IMR-90 (cell line): ENCODE data around the gene SRPK2. TPM values are rescaled to one million over a fixed set of nuclear protein-coding genes. Genes with fewer than 3 reads are reported as not detected.

Experiments used
- ATAC-seq: fragments of 200-7000 bp; cut with Tn5 transposase; 2 replicates; pipeline ENCODE4 v1.9.1; 2020; ENCODE audit warnings: low read depth, mild to moderate bottlenecking, moderate library complexity
- BruUV-seq: library from RNA; stranded (reverse); fragments of 400-500 nt; replicated peaks from 2 replicates; lab custom pipeline; 2021; lab: Mats Ljungman, UMichigan
- CTCF ChIA-PET: fragments of 300-600 bp; formaldehyde crosslinking; extraction: SDS; loops from one replicate; lab custom pipeline; 2021; ENCODE audit warnings: antibody characterized with exemption; lab: Yijun Ruan, JAX
- POLR2A ChIA-PET: fragments of 300-600 bp; sonication (Branson Sonifier 250); formaldehyde crosslinking; loops from one replicate; lab custom pipeline; 2022; ENCODE audit warnings: antibody characterized with exemption; ENCODE audit not compliant: unreplicated experiment; lab: Charles Lee
- DNase-seq: peaks from one replicate; pipeline ENCODE4 v3.0.0; 2013
- H2AFZ ChIP-seq: replicated peaks from 2 replicates; pipeline ENCODE3; 2013; ENCODE audit warnings: low read length, mild to moderate bottlenecking; ENCODE audit not compliant: poor library complexity
- H2AK5ac ChIP-seq: 2 replicates; pipeline ENCODE4 v1.6.1; 2013; ENCODE audit warnings: low read depth, low read length, inconsistent platforms
- H2AK9ac ChIP-seq: replicated peaks from 2 replicates; pipeline ENCODE3; 2013; ENCODE audit warnings: mild to moderate bottlenecking, low read depth, low read length, moderate library complexity; ENCODE audit not compliant: poor library complexity
- H2BK120ac ChIP-seq: 2 replicates; pipeline ENCODE4 v1.6.1; 2013; ENCODE audit warnings: low read depth, low read length, inconsistent platforms
- H2BK15ac ChIP-seq: 3 replicates; pipeline ENCODE4 v1.6.1; 2013; ENCODE audit warnings: low read depth, low read length, inconsistent platforms
- H2BK20ac ChIP-seq: 2 replicates; pipeline ENCODE4 v1.6.1; 2013; ENCODE audit warnings: low read depth, mild to moderate bottlenecking, inconsistent platforms, low read length, moderate library complexity
- H2BK5ac ChIP-seq: 2 replicates; pipeline ENCODE4 v1.6.1; 2013; ENCODE audit warnings: mild to moderate bottlenecking, low read depth, low read length, inconsistent platforms; ENCODE audit not compliant: poor library complexity, severe bottlenecking
- H3K14ac ChIP-seq: replicated peaks from 2 replicates; pipeline ENCODE4 v1.6.1; 2013; ENCODE audit warnings: low read depth, low read length, inconsistent platforms
- H3K18ac ChIP-seq: 2 replicates; pipeline ENCODE4 v1.6.1; 2013; ENCODE audit warnings: low read depth, low read length, control low read depth
- H3K23ac ChIP-seq: 2 replicates; pipeline ENCODE4 v1.6.1; 2013; ENCODE audit warnings: low read depth, low read length, inconsistent platforms
- H3K27ac ChIP-seq: 2 replicates; pipeline ENCODE4 v1.5.1; 2013; ENCODE audit warnings: mild to moderate bottlenecking, control low read depth, low read length; ENCODE audit not compliant: insufficient read depth
- H3K27me3 ChIP-seq: 2 replicates; pipeline ENCODE4 v1.6.1; 2013; ENCODE audit warnings: low read length; ENCODE audit not compliant: control insufficient read depth, insufficient read depth
- H3K36me3 ChIP-seq: 2 replicates; pipeline ENCODE4 v1.6.1; 2013; ENCODE audit warnings: low read length, mixed read lengths; ENCODE audit not compliant: control insufficient read depth, insufficient read depth
- H3K4ac ChIP-seq: 2 replicates; pipeline ENCODE4 v1.6.1; 2013; ENCODE audit warnings: low read depth, low read length, inconsistent platforms
- H3K4me1 ChIP-seq: 2 replicates; pipeline ENCODE4 v1.6.1; 2013; ENCODE audit warnings: low read length, mixed read lengths; ENCODE audit not compliant: control insufficient read depth, insufficient read depth
- H3K4me2 ChIP-seq: 2 replicates; pipeline ENCODE4 v1.6.1; 2013; ENCODE audit warnings: low read depth, mild to moderate bottlenecking, control low read depth, low read length, moderate library complexity
- H3K4me3 ChIP-seq: 2 replicates; pipeline ENCODE4 v1.5.1; 2013; ENCODE audit warnings: low read depth, mild to moderate bottlenecking, control low read depth, low read length, moderate library complexity; ENCODE audit not compliant: insufficient read depth
- H3K56ac ChIP-seq: 2 replicates; pipeline ENCODE4 v1.6.1; 2013; ENCODE audit warnings: low read length, inconsistent platforms; ENCODE audit not compliant: insufficient read depth; ENCODE audit errors: extremely low read depth
- H3K79me1 ChIP-seq, 2 experiments: 2 replicates each; pipeline ENCODE4 v1.6.1; 2013; ENCODE audit warnings: low read length in 2 of 2, inconsistent platforms in 1 of 2, low read depth in 1 of 2
- H3K9ac ChIP-seq: 2 replicates; pipeline ENCODE4 v1.6.1; 2013; ENCODE audit warnings: low read depth, low read length, control low read depth
- H3K9me1 ChIP-seq: 2 replicates; pipeline ENCODE4 v1.6.1; 2013; ENCODE audit warnings: low read length, inconsistent platforms; ENCODE audit not compliant: insufficient read depth
- H3K9me3 ChIP-seq: 2 replicates; pipeline ENCODE4 v1.6.1; 2013; ENCODE audit warnings: low read length; ENCODE audit not compliant: control insufficient read depth, insufficient read depth
- H4K20me1 ChIP-seq: 2 replicates; pipeline ENCODE4 v1.6.1; 2013; ENCODE audit warnings: low read length, inconsistent platforms; ENCODE audit not compliant: insufficient read depth
- H4K5ac ChIP-seq: 2 replicates; pipeline ENCODE4 v1.6.1; 2013; ENCODE audit warnings: mild to moderate bottlenecking, low read depth, low read length, control low read depth
- H4K8ac ChIP-seq, 2 experiments: 2 replicates each; pipeline ENCODE4 v1.6.1; 2013; ENCODE audit warnings: low read depth in 2 of 2, low read length in 2 of 2, control low read depth in 1 of 2, inconsistent platforms in 1 of 2
- H4K91ac ChIP-seq: 2 replicates; pipeline ENCODE4 v1.6.1; 2013; ENCODE audit warnings: low read depth, low read length, inconsistent platforms; ENCODE audit not compliant: insufficient read depth
- FOS ChIP-seq: fragments of 150-350 bp; IDR thresholded peaks from 2 replicates; pipeline ENCODE4 v1.6.1; 2016; ENCODE audit warnings: low read depth, low read length
- MXI1 ChIP-seq: IDR thresholded peaks from 2 replicates; pipeline ENCODE4 v1.6.1; 2012; ENCODE audit warnings: low read depth, mild to moderate bottlenecking, low read length, moderate library complexity, borderline replicate concordance
- RAD21 ChIP-seq: IDR thresholded peaks from 2 replicates; pipeline ENCODE4 v1.6.1; 2012; ENCODE audit warnings: low read length, improper control_type of control experiment
- SMC3 ChIP-seq: fragments of 150-350 bp; IDR thresholded peaks from 2 replicates; pipeline ENCODE4 v1.6.1; 2016; ENCODE audit warnings: low read depth, mild to moderate bottlenecking, antibody characterized with exemption, low read length, moderate library complexity
- WGBS, 2 experiments: methylation state at CpG; one replicate each; pipeline versions ENCODE4 v1.1.5 to v1.1.7; 2013; ENCODE audit warnings: missing lambda C conversion rate in 2 of 2; ENCODE audit not compliant: insufficient read length in 1 of 2; ENCODE audit errors: extremely low coverage in 2 of 2; 5-methylcytosine and 5-hydroxymethylcytosine counted together
- dilution Hi-C: fragments of 300-500 bp; cut with HindIII; formaldehyde crosslinking; loops from one replicate; pipeline ENCODE4 v1.14.3; 2018; ENCODE audit warnings: low sequenced_read_pairs; ENCODE audit not compliant: unreplicated experiment
- in situ Hi-C: fragments of 300-500 bp; cut with MboI; formaldehyde crosslinking; loops from 3 replicates; pipeline ENCODE4 v1.14.3; 2019; ENCODE audit warnings: low sequenced_read_pairs, inconsistent platforms, mixed read lengths
- intact Hi-C: fragments of 100-400 bp; cut with micrococcal nuclease; formaldehyde crosslinking; loops from 2 replicates; pipeline ENCODE4 v1.10.0; 2022
- polyA plus RNA-seq, 3 experiments: library from polyadenylated mRNA; depleted of rRNA; stranded (reverse); fragments of >200 nt; gene quantifications; 2 replicates each; pipeline ENCODE4 v1.2.3, GENCODE V29; 2012; ENCODE audit warnings: low replicate concordance in 1 of 3
- total RNA-seq: library from RNA; depleted of rRNA; stranded (reverse); fragments of >200 nt; gene quantifications from 2 replicates; pipeline ENCODE4 v1.2.3, GENCODE V29; 2012

SRPK2 gene
- total and polyA plus RNA-seq, 2 of the 4 experiments (the other 2 are of a cell fraction) = 13.2 to 33.0 TPM

DNA sequence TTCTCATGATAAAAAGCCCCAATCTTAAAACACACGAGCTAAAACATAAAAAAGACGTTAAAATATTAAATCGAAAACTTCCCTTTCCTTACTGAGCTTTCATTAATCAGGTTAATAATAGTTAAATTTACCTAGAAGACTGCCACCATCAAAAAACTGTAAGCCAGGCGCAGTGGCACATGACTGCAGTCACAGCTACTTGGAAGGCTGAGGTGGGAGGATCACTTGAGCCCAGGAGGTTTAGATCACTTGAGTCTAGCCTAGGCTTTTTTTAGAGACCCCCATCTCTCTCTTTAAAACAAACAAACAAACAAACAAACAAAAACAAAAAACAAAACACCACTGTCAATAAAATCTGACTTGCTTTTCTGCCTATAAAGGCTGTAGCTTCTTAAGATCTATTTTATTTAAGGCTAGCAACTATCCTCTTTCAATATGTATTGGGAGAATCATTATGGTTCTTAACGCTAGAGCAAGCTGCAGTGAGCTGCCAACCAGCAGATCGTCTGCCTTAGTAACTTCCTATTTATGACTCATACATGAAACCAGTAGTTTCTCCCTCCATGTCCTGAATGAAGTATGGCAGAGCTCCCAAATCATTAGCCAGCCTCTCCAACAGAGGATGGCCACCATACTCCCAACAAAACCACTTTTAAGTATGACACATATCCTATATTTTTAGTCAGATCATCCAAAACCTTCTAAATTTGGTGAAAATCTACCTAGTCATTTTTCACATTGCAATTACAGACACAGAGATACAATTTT is 163.7 kb downstream of the SRPK2 start:
- ChIA-PET POLR2A (no interaction called here), CTCF (interaction anchor here (1.3 kb wide), 1 partner anchor 13 kb away, joined by 6 read pairs; no protein-coding TSS in a partner anchor)
- no peak overlapping the region for H3K27ac ChIP-seq
- no peak overlapping the region for H2AK5ac ChIP-seq
- H3K4ac ChIP-seq = no peak overlapping the region
- TF ChIP-seq FOS (peak; percentile 79), SMC3 (0 out of 2 replicates have a peak, but pooled peaks have one; percentile 2), RAD21 (no peak), MXI1 (no peak)
- peaks cover 8% of the 10 kb centered on the region; the same call in 1 of the 2 replicates for H3K9me1 ChIP-seq
- H2AK9ac ChIP-seq = no peak overlapping the region
- peaks cover 4% of the 10 kb centered on the region for H3K4me1 ChIP-seq
- H4K20me1 ChIP-seq = peaks cover 21% of the 10 kb centered on the region
- no peak overlapping the region for H3K4me3 ChIP-seq
- no peak overlapping the region for H3K4me2 ChIP-seq
- no peak overlapping the region for H2AFZ ChIP-seq
- intact Hi-C loops = loop anchor here (10.0 kb wide), 1 partner anchor 80 kb away; no protein-coding TSS in a partner anchor
- H4K91ac ChIP-seq = no peak overlapping the region
- no peak overlapping the region for H3K56ac ChIP-seq
- no peaks in the 10 kb centered on the region for H3K36me3 ChIP-seq
- H3K27me3 ChIP-seq = no peaks in the 10 kb centered on the region
- H4K8ac ChIP-seq = no peak overlapping the region
- H4K5ac ChIP-seq = no peak overlapping the region
- H2BK120ac ChIP-seq = peak overlapping the region; percentile 49; the same call in 1 of the 2 replicates
- ATAC-seq (peak; percentile 94), DNase-seq (peak; percentile 95)
- H2BK15ac ChIP-seq = 0 out of 3 replicates have a peak overlapping the region, but pooled peaks have one; percentile 49
- H2BK5ac ChIP-seq = no peak overlapping the region
- H3K9me3 ChIP-seq = no peaks in the 10 kb centered on the region
- WGBS, 2 experiments = no CpG with 5 or more reads among the region's 6 CpGs
- BruUV-seq = no TSS peak
- peaks cover 37 to 60% of the 10 kb centered on the region in 2 experiments for H3K79me1 ChIP-seq
- no peak overlapping the region for H3K18ac ChIP-seq
- 0 out of 2 replicates have a peak overlapping the region, but pooled peaks have one; percentile 59 for H3K23ac ChIP-seq
- in situ Hi-C loops = no loop called here
- no peak overlapping the region for H3K14ac ChIP-seq
- no peak overlapping the region for H3K9ac ChIP-seq
- dilution Hi-C loops = no loop called here
- no peak overlapping the region for H2BK20ac ChIP-seq
